ENCODE measurements around the gene SUSD2.
"Not testable (repeated sequence)": the region's sequence is repeated elsewhere in the genome, so short reads cannot be mapped to it uniquely, and the experiment has no call there.

Gene SUSD2

DNA sequence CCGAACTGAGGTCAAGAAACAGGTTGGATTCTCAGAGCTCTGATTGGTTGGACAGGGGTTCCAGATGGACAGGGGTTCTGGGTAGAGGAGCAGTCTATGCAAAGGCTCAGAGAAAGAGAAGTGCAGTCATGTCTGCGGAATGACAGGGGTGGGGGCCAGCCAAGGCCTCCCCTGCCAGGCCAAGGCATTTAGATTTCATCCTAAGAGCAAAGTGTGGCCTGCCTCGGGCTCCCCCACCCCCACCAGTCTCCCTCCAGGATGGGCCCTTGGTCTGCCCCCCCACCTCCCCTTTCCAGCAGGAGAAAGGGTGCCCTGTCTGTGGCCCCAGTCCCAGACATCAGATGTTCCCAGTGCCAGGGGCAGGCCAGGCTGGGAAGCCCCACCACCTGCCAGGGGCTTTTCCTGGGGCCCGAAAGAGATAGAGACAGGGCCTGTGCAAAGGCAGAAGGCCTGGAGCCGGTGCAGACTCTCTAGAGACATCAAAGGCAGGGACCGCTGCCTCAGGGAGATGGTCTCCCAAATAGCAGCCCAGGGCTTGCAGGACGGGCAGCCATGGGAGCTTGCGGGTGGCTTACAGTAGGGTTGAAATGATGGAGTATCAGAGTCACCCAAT, 9.4 kb downstream of the SUSD2 start:
- no peak overlapping the region for H2AFZ ChIP-seq (ENCODE audit: low read length, unreplicated experiment)
- H3K4me3 ChIP-seq (ENCODE audit: low read depth, low read length) = no peak overlapping the region
- H3K4me1 ChIP-seq (ENCODE audit: control insufficient read depth, insufficient read depth, low read length, unreplicated experiment) = peaks cover 11% of the 10 kb centered on the region
- H3K79me2 ChIP-seq (ENCODE audit: control insufficient read depth, insufficient read depth, low read length, unreplicated experiment) = no peaks in the 10 kb centered on the region
- no peak overlapping the region for H3K27ac ChIP-seq (ENCODE audit: low read depth, low read length)
- H3K27me3 ChIP-seq (ENCODE audit: insufficient read depth, low read length) = no peaks in the 10 kb centered on the region
- H3K36me3 ChIP-seq (ENCODE audit: insufficient read depth, low read length) = no peaks in the 10 kb centered on the region

DNA sequence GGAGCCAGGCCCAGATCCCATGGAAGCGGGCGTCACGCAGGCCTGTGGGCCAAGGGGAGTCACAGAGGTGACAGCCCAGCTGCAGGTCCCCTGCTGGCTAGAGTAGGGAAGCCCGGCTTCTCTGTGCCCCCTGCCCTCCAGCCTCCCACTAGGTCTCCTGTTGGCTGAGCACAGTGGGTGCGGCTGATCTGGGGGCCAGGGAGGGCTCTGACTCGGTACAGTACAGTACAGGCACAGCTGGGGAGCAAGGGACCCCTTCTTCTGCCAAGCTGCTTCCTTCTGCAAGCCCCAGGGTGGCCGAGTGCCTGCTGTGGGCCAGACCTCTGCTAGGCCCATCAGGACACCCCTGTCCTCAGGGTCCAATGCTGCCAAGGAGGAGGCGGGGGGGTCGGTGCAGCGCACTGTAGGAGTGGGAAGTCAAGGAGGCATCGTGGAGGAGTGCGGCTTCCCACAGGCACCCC, 10.1 kb downstream of the SUSD2 start:
- no peak overlapping the region for H3K4me3 ChIP-seq (ENCODE audit: low read depth, low read length)
- no peak overlapping the region for H3K27ac ChIP-seq (ENCODE audit: low read depth, low read length)
- peaks cover 11% of the 10 kb centered on the region for H3K4me1 ChIP-seq (ENCODE audit: control insufficient read depth, insufficient read depth, low read length, unreplicated experiment)
- H2AFZ ChIP-seq (ENCODE audit: low read length, unreplicated experiment) = no peak overlapping the region
- H3K27me3 ChIP-seq (ENCODE audit: insufficient read depth, low read length) = no peaks in the 10 kb centered on the region
- H3K36me3 ChIP-seq (ENCODE audit: insufficient read depth, low read length) = no peaks in the 10 kb centered on the region
- no peaks in the 10 kb centered on the region for H3K79me2 ChIP-seq (ENCODE audit: control insufficient read depth, insufficient read depth, low read length, unreplicated experiment)

DNA sequence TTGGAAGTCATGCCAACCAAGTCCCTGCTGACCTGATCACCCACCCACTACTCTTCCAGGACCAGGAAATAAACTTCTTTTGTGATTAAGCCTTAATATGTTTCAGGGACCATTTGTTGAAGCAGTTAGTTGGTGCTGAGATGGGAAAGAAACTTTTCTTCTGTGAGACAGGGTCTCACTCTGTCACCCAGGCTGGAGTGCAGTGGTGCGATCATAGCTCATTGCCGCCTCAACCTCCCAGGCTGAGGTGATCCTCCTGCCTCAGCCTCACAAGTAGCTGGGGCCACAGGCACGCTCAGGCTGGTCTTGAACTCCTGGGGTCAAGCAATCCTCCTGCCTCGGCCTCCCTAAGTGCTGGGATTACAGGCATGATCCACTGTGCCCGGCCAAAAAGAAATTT, 10.6 kb downstream of the SUSD2 start:
- H3K4me3 ChIP-seq (ENCODE audit: low read depth, low read length) = no peak overlapping the region
- H3K4me1 ChIP-seq (ENCODE audit: control insufficient read depth, insufficient read depth, low read length, unreplicated experiment) = peaks cover 11% of the 10 kb centered on the region
- H3K27me3 ChIP-seq (ENCODE audit: insufficient read depth, low read length) = no peaks in the 10 kb centered on the region
- no peak overlapping the region for H2AFZ ChIP-seq (ENCODE audit: low read length, unreplicated experiment)
- H3K36me3 ChIP-seq (ENCODE audit: insufficient read depth, low read length) = no peaks in the 10 kb centered on the region
- H3K79me2 ChIP-seq (ENCODE audit: control insufficient read depth, insufficient read depth, low read length, unreplicated experiment) = no peaks in the 10 kb centered on the region
- H3K27ac ChIP-seq (ENCODE audit: low read depth, low read length) = no peak overlapping the region

DNA sequence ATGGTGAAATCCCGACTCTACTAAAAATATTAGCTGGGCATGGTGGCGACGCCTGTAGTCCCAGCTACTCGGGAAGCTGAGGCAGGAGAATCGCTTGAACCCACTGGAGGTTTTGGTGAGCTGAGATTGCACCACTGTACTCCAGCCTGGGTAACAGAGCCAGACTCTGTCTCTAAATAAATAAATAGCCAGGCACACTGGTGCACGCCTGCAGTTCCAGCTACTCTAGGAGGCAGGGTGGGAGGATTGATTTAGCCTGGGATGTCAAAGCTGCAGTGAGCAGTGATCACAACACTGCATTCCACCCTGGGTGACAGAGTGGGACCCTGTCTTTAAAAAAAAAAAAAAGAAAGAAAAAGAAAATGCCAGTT, 17.4 kb downstream of the SUSD2 start:
- no peaks in the 10 kb centered on the region for H3K27me3 ChIP-seq (ENCODE audit: insufficient read depth, low read length)
- H3K4me3 ChIP-seq (ENCODE audit: low read depth, low read length) = no peak overlapping the region
- peaks cover 19% of the 10 kb centered on the region for H3K4me1 ChIP-seq (ENCODE audit: control insufficient read depth, insufficient read depth, low read length, unreplicated experiment)
- H3K36me3 ChIP-seq (ENCODE audit: insufficient read depth, low read length) = no peaks in the 10 kb centered on the region
- no peaks in the 10 kb centered on the region for H3K79me2 ChIP-seq (ENCODE audit: control insufficient read depth, insufficient read depth, low read length, unreplicated experiment)
- no peak overlapping the region for H2AFZ ChIP-seq (ENCODE audit: low read length, unreplicated experiment)
- H3K27ac ChIP-seq (ENCODE audit: low read depth, low read length) = no peak overlapping the region

DNA sequence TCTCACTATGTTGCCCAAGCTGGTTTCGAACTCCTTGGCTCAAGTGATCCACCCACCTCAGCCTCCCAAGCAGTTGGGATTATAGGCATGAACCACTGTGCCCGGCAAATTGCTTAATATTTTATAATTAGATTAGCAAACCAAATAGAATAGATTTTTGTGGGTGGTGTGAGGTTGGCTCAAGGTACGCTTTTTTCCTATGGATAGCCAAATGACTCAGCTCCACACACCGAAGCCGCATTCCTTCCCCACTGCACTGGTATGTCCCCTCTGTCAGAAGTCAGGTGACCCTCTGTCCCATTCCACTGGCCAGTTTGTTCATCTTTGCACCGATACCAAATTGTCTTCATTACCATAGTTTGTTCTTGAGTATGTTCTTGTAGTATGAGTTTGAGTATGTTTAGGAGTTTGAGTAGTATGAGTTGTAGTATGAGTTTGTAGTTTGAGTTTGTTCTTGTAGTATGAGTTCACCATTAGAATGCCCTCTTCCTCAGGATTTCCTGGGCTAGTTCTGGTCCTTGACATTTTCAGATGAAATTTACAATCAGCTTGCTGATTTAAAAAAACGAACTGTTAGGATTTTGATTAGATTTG, 19.4 kb downstream of the SUSD2 start:
- no peaks in the 10 kb centered on the region for H3K79me2 ChIP-seq (ENCODE audit: control insufficient read depth, insufficient read depth, low read length, unreplicated experiment)
- peaks cover 24% of the 10 kb centered on the region for H3K4me1 ChIP-seq (ENCODE audit: control insufficient read depth, insufficient read depth, low read length, unreplicated experiment)
- H3K4me3 ChIP-seq (ENCODE audit: low read depth, low read length) = no peak overlapping the region
- H2AFZ ChIP-seq (ENCODE audit: low read length, unreplicated experiment) = no peak overlapping the region
- H3K27me3 ChIP-seq (ENCODE audit: insufficient read depth, low read length) = no peaks in the 10 kb centered on the region
- peak overlapping the region; percentile 60 for H3K27ac ChIP-seq (ENCODE audit: low read depth, low read length)
- no peaks in the 10 kb centered on the region for H3K36me3 ChIP-seq (ENCODE audit: insufficient read depth, low read length)

DNA sequence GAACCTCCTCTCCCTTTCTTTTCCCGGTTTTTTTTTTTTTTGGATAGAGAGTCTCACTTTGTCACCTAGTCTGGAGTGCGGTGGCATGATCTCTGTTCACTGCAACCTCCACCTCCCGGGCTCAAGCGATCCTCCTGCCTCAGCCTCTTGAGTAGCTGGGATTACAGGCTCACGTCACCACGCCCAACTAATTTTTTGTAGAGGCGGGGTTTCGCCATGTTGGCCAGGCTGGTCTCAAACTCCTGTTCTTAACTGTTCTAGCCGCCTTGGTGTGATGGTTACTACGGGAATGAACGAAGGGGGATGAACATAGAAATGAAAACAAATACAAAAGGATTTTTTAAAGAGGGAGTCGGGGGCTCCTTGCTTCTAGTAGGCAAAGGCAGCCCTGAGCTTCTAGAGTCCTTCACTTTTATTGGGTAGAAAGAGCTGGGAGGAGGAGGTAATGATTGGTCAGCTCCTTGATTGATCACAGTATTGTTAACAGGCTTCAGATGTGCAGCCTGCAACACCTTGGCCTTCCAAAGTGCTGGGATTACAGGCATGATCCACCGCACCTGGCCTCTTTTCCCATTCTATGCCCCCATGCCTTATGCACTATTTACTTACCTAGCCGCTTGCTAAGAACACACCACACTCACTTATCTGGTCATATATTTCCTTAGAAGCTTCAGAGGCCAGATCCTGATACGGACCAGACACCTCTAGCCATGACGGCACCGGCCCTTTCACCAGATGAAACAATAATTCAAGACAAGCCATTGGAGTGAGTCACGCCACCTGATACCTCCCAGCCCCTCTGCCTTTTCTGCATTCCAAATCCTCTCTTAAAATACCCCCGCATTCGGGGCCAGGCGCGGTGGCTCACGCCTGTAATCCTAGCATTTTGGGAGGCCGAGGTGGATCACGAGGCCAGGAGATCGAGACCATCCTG, 20.7 kb downstream of the SUSD2 start:
- no peaks in the 10 kb centered on the region for H3K79me2 ChIP-seq (ENCODE audit: control insufficient read depth, insufficient read depth, low read length, unreplicated experiment)
- no peak overlapping the region for H2AFZ ChIP-seq (ENCODE audit: low read length, unreplicated experiment)
- H3K27me3 ChIP-seq (ENCODE audit: insufficient read depth, low read length) = no peaks in the 10 kb centered on the region
- peaks cover 33% of the 10 kb centered on the region for H3K4me1 ChIP-seq (ENCODE audit: control insufficient read depth, insufficient read depth, low read length, unreplicated experiment)
- no peak overlapping the region for H3K27ac ChIP-seq (ENCODE audit: low read depth, low read length)
- no peak overlapping the region for H3K4me3 ChIP-seq (ENCODE audit: low read depth, low read length)
- no peaks in the 10 kb centered on the region for H3K36me3 ChIP-seq (ENCODE audit: insufficient read depth, low read length)

DNA sequence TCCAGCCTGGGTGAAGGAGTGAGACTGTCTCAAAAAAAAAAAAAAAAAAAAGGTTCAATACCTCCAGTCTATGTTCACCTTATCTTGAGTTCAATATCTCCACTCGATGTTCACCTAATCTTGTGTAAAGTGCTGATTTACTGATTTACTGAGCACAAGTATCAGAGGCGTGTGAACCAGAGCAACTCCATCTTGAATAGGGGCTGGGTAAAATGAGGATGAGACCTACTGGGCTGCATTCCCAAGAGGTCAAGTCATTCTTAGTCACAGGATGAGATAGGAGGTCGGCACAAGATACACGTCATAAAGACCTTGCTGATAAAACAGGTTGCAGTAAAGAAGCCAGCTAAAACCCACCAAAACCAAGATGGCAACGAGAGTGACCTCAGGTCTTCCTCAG, 22.6 kb downstream of the SUSD2 start:
- not testable (repeated sequence) for H2AFZ ChIP-seq (ENCODE audit: low read length, unreplicated experiment); H3K27me3 ChIP-seq (ENCODE audit: insufficient read depth, low read length)

DNA sequence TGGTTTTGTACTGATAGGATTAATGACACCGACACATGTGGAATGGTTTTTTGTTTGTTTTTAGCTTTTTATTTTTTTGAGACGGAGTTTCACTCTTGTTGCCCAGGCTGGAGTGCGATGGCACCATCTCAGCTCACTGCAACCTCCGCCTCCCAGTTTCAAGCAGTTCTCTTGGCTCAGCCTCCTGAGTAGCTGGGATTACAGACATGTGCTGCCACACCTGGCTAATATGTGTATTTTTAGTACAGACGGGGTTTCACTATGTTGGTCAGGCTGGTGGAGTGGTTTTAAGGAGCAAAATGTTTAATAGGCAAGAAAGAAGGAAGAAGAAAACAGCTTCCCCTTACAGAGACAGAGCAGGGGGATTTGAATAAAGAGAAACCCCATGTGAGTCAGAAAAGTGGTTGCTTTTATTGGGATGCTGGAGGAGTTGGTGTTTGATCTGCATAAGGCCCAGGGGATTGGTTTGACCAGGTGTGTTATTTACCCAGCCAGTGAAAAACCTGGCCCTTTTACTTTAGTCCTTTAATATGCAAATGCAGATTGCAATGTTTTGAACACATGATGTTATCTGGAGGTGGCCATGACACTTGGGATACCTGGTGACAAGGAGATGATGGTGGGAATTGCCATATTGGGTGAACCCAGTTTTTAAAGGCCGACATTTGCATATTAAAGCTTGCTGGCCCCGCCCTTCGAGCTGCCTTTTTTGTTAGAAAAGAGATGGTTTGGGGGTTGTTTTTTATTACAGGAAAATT, 24.3 kb downstream of the SUSD2 start:
- Histone ChIP-seq H3K27ac (ENCODE audit: low read depth, low read length) (peak overlapping the region; percentile 100), H3K27me3 (ENCODE audit: insufficient read depth, low read length) (no peaks in the 10 kb centered on the region), H3K79me2 (ENCODE audit: control insufficient read depth, insufficient read depth, low read length, unreplicated experiment) (no peaks in the 10 kb centered on the region), H2AFZ (ENCODE audit: low read length, unreplicated experiment) (no peak overlapping the region), H3K4me1 (ENCODE audit: control insufficient read depth, insufficient read depth, low read length, unreplicated experiment) (peaks cover 45% of the 10 kb centered on the region), H3K36me3 (ENCODE audit: insufficient read depth, low read length) (no peaks in the 10 kb centered on the region), H3K4me3 (ENCODE audit: low read depth, low read length) (no peak overlapping the region)

More for the DNA sequence above, 22.6 kb downstream of the SUSD2 start:
- H3K4me1 ChIP-seq (ENCODE audit: control insufficient read depth, insufficient read depth, low read length, unreplicated experiment) = peaks cover 40% of the 10 kb centered on the region
- not testable (repeated sequence) for H3K36me3 ChIP-seq (ENCODE audit: insufficient read depth, low read length); H3K27ac ChIP-seq (ENCODE audit: low read depth, low read length); H3K79me2 ChIP-seq (ENCODE audit: control insufficient read depth, insufficient read depth, low read length, unreplicated experiment); H3K4me3 ChIP-seq (ENCODE audit: low read depth, low read length)

DNA sequence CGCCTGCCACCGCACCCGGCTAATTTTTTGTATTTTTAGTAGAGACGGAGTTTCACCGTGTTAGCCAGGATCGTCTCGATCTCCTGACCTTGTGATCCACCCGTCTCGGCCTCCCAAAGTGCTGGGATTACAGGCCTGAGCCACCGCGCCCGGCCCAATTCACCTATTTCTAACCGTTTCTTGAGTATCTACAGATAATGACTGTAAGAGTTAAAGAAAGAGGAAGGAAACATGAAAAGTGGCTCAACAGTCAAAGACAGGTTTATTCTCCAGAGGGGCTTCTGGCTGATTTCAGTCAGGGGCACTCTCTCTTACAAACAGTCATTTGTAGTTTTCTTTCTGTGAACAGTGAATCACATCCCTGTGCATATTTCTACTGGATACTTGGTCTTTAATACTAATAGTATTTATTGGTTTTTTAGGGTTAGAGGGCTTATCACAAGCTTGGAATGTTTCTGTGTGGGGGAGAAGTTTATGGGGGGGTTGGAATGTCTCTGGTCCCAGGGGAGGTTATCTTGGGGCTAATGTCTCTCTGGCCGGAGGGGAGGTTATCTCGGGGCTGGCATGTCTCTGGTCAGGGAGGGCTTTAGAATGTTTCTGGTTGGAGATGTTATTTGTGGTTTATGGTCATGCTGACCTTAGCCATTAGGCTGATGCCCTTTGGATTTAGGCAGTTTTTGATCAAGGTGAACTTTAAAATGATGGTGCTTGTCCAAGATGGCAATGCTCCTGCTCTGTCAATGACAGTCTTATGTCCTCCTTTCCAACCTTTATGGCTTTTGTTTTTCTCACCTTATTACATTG, 25.4 kb downstream of the SUSD2 start:
- H3K36me3 ChIP-seq (ENCODE audit: insufficient read depth, low read length); H3K79me2 ChIP-seq (ENCODE audit: control insufficient read depth, insufficient read depth, low read length, unreplicated experiment); H3K27me3 ChIP-seq (ENCODE audit: insufficient read depth, low read length): not testable (repeated sequence)
- peak overlapping the region; percentile 100 for H3K27ac ChIP-seq (ENCODE audit: low read depth, low read length)
- peaks cover 38% of the 10 kb centered on the region for H3K4me1 ChIP-seq (ENCODE audit: control insufficient read depth, insufficient read depth, low read length, unreplicated experiment)
- H2AFZ ChIP-seq (ENCODE audit: low read length, unreplicated experiment) = peak overlapping the region; percentile 50
- peak overlapping the region; percentile 42; the same call in 1 of the 2 replicates for H3K4me3 ChIP-seq (ENCODE audit: low read depth, low read length)

Data from ACC112 (cell line).